ENCODE measurements around the gene CBLC.

DNA sequence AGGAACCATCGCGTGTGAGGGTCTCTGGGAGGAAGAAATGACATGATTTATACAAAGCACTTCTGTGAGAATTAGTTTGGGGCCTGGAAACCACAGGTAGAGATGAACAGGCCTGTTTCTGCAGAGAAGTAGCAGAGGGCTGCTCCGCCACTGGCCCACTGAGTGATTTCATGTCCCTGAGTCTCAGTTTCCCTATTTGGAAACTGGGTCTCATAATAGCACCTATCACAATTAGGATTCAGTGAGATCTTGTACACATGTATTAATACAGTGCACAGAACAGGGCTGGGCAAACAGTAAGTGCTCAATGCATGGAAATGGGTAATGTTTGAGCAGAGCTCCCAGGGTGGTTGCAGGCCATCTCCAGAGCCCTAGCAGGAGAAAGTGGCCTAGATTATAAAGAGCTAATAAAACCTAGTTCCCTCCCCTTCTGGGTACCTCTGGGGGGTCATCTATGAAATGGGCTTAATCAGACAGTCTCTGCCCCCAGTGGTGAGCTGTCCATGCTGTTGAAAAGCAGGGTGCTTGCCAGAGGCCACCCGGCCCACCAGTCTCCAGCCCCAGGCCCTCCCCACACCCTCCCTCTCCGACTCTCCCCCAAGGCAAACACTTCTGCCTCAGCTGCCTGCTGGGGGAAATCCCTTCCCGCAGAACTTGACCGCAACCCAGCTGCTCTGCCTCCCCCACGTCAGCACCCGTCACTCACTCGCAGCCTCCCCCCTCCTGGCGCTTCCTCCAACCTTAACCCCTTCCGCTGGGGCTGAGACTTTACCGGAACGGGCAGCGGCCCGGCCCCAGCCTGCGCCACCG is 24.7 kb upstream of the CBLC start:
- no peak for TF ChIP-seq EZH2 (IDR thresholded peaks at IDR 0.05; ENCODE audit: borderline replicate concordance, low read depth, low read length, severe bottlenecking)
- TF ChIP-seq, protein P1, sequence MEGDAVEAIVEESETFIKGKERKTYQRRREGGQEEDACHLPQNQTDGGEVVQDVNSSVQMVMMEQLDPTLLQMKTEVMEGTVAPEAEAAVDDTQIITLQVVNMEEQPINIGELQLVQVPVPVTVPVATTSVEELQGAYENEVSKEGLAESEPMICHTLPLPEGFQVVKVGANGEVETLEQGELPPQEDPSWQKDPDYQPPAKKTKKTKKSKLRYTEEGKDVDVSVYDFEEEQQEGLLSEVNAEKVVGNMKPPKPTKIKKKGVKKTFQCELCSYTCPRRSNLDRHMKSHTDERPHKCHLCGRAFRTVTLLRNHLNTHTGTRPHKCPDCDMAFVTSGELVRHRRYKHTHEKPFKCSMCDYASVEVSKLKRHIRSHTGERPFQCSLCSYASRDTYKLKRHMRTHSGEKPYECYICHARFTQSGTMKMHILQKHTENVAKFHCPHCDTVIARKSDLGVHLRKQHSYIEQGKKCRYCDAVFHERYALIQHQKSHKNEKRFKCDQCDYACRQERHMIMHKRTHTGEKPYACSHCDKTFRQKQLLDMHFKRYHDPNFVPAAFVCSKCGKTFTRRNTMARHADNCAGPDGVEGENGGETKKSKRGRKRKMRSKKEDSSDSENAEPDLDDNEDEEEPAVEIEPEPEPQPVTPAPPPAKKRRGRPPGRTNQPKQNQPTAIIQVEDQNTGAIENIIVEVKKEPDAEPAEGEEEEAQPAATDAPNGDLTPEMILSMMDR (IDR thresholded peaks at IDR 0.05; ENCODE audit: borderline replicate concordance, extremely low read depth, low read length, poor library complexity, severe bottlenecking), result no peak

All from DND-41 (cell line).